ENCODE data around the gene NCSTN.

- no peak for TF ChIP-seq POLR2A (IDR thresholded peaks at IDR 0.05)
- TF ChIP-seq EP300 (IDR thresholded peaks at IDR 0.05), result no peak
- TF ChIP-seq CTCF (IDR thresholded peaks at IDR 0.05), result no peak
Observed at GRCh38 chr1:160375788-160376524, 32.8 kb downstream of the NCSTN start.

Measured in upper lobe of left lung (tissue), 4 donors.